Neural cell (in vitro differentiated cells): ENCODE data around the gene RRBP1. TPM values are rescaled to one million over a fixed set of nuclear protein-coding genes. Genes with fewer than 3 reads are reported as not detected.

ENCODE experiments used
- H2AFZ ChIP-seq: fragments of 200-600, 300-800 bp; sonication (generic), shearing (Covaris generic); 2 replicates; pipeline ENCODE4 v1.6.0; 2014; ENCODE audit warnings: low read depth, mild to moderate bottlenecking, antibody characterized with exemption, low read length, moderate library complexity
- H3F3A ChIP-seq: fragments of 200-600 bp; shearing (Covaris generic); 2 replicates; pipeline ENCODE4 v1.6.1; 2016; ENCODE audit warnings: mild to moderate bottlenecking, moderate library complexity, mixed read lengths, antibody characterized with exemption, low read length; ENCODE audit not compliant: insufficient read depth, poor library complexity, severe bottlenecking
- H3K27ac ChIP-seq: fragments of 200-600, 300-800 bp; sonication (generic), shearing (Covaris generic); 2 replicates; pipeline ENCODE4 v1.5.1; 2014; ENCODE audit warnings: mild to moderate bottlenecking, low read length, moderate library complexity
- H3K27me3 ChIP-seq: fragments of 300-800, 200-600 bp; sonication (generic), shearing (Covaris generic); 2 replicates; pipeline ENCODE4 v1.6.0; 2014; ENCODE audit warnings: mild to moderate bottlenecking, low read depth, low read length, moderate library complexity; ENCODE audit not compliant: insufficient read depth
- H3K36me3 ChIP-seq: fragments of 300-800, 200-600 bp; sonication (generic), shearing (Covaris generic); 2 replicates; pipeline ENCODE4 v1.5.1; 2014; ENCODE audit warnings: mild to moderate bottlenecking, antibody characterized with exemption, low read length, moderate library complexity; ENCODE audit not compliant: insufficient read depth
- H3K4me2 ChIP-seq: fragments of 300-800, 200-600 bp; sonication (generic), shearing (Covaris generic); 2 replicates; pipeline ENCODE4 v1.6.0; 2014; ENCODE audit warnings: mild to moderate bottlenecking, low read length
- H3K4me3 ChIP-seq: fragments of 300-800, 200-600 bp; sonication (generic), shearing (Covaris generic); 2 replicates; pipeline ENCODE4 v1.5.1; 2014; ENCODE audit warnings: mild to moderate bottlenecking, low read length, moderate library complexity
- H3K79me2 ChIP-seq: fragments of 200-600 bp; shearing (Covaris generic); replicated peaks from 2 replicates; pipeline ENCODE4 v1.6.0; 2014; ENCODE audit warnings: mild to moderate bottlenecking, low read length, moderate library complexity; ENCODE audit not compliant: insufficient read depth
- H3K9ac ChIP-seq: fragments of 300-800, 200-600 bp; sonication (generic), shearing (Covaris generic); 2 replicates; pipeline ENCODE4 v1.6.1; 2016; ENCODE audit warnings: mild to moderate bottlenecking, low read length, mixed read lengths
- H3K9me2 ChIP-seq: fragments of 200-600 bp; shearing (Covaris generic); 2 replicates; pipeline ENCODE4 v1.6.1; 2016; ENCODE audit warnings: mild to moderate bottlenecking, low read length, mixed read lengths; ENCODE audit not compliant: insufficient read depth
- H3K9me3 ChIP-seq: fragments of 200-600, 300-800 bp; sonication (generic), shearing (Covaris generic); 2 replicates; pipeline ENCODE4 v1.6.1; 2016; ENCODE audit warnings: mild to moderate bottlenecking, mixed run types, low read length, moderate library complexity, mixed read lengths
- H4K20me1 ChIP-seq: fragments of 200-600 bp; shearing (Covaris generic); 2 replicates; pipeline ENCODE4 v1.6.1; 2016; ENCODE audit warnings: mild to moderate bottlenecking, mixed run types; ENCODE audit not compliant: insufficient read depth
- CTCF ChIP-seq: fragments of 450-650 bp; IDR thresholded peaks from 2 replicates; pipeline ENCODE4 v1.5.1; 2014; ENCODE audit warnings: antibody characterized with exemption, mild to moderate bottlenecking, moderate library complexity; ENCODE audit not compliant: poor library complexity, severe bottlenecking
- EP300 ChIP-seq: fragments of 450-650 bp; conservative IDR thresholded peaks from 2 replicates; pipeline ENCODE4 v1.6.1; 2014; ENCODE audit warnings: antibody characterized with exemption, mild to moderate bottlenecking, moderate library complexity; ENCODE audit not compliant: poor library complexity, severe bottlenecking
- EZH2 ChIP-seq: fragments of 200-600, 300-800 bp; shearing (Covaris generic), sonication (generic); IDR thresholded peaks from 2 replicates; pipeline ENCODE4 v1.6.1; 2014; ENCODE audit warnings: antibody characterized with exemption, low read length, borderline replicate concordance, mild to moderate bottlenecking; ENCODE audit not compliant: insufficient read depth, poor library complexity, severe bottlenecking
- MXI1 ChIP-seq: fragments of 450-650 bp; conservative IDR thresholded peaks from 2 replicates; pipeline ENCODE4 v1.6.1; 2014; ENCODE audit warnings: antibody characterized with exemption, mild to moderate bottlenecking; ENCODE audit not compliant: poor library complexity, severe bottlenecking
- POLR2AphosphoS5 ChIP-seq: IDR thresholded peaks from 2 replicates; pipeline ENCODE4 v1.6.1; 2012
- RAD21 ChIP-seq: fragments of 450-650 bp; conservative IDR thresholded peaks from 2 replicates; pipeline ENCODE4 v1.6.1; 2014; ENCODE audit warnings: antibody characterized with exemption, mild to moderate bottlenecking, moderate library complexity
- REST ChIP-seq: IDR thresholded peaks from 2 replicates; pipeline ENCODE4 v1.6.1; 2012; ENCODE audit warnings: borderline replicate concordance
- SMC3 ChIP-seq: fragments of 450-650 bp; conservative IDR thresholded peaks from 2 replicates; pipeline ENCODE4 v1.6.1; 2014; ENCODE audit warnings: antibody characterized with exemption, mild to moderate bottlenecking, moderate library complexity; ENCODE audit not compliant: poor library complexity
- TAF1 ChIP-seq: IDR thresholded peaks from 2 replicates; pipeline ENCODE4 v1.6.1; 2012; ENCODE audit warnings: low read depth
- polyA plus RNA-seq: library from polyadenylated mRNA; depleted of rRNA; stranded (reverse); fragments of >200 nt; gene quantifications from 2 replicates; pipeline ENCODE4 v1.2.3, GENCODE V29; 2014

RRBP1 gene
- polyA plus RNA-seq, 1 donor from 2014 or later: 2.2 TPM

GRCh38 chr20:17613328-17614175 is 68.5 kb downstream of the RRBP1 start:
- Histone ChIP-seq H3K79me2 (no peaks in the 10 kb centered on the region), H3K4me3 (no peak overlapping the region), H3K36me3 (no peaks in the 10 kb centered on the region), H2AFZ (no peak overlapping the region), H3K4me2 (no peak overlapping the region), H3K9ac (no peak overlapping the region), H3K9me2 (no peaks in the 10 kb centered on the region), H4K20me1 (no peaks in the 10 kb centered on the region), H3K27me3 (no peaks in the 10 kb centered on the region), H3K27ac (no peak overlapping the region), H3K9me3 (no peaks in the 10 kb centered on the region), H3F3A (no peaks in the 10 kb centered on the region)
- TF ChIP-seq SMC3 (no peak), RAD21 (no peak), EZH2 (no peak), TAF1 (no peak), POLR2AphosphoS5 (no peak), REST (no peak)

- no peak overlapping the region for H3K9ac ChIP-seq
- TF ChIP-seq POLR2AphosphoS5 (no peak), EP300 (no peak), MXI1 (no peak), EZH2 (no peak)
- no peaks in the 10 kb centered on the region for H3K36me3 ChIP-seq
- no peak overlapping the region for H3K27ac ChIP-seq
- H3K9me2 ChIP-seq: no peaks in the 10 kb centered on the region
- H2AFZ ChIP-seq: no peak overlapping the region
- H3F3A ChIP-seq: no peaks in the 10 kb centered on the region
- H3K9me3 ChIP-seq: no peaks in the 10 kb centered on the region
- no peak overlapping the region for H3K4me3 ChIP-seq
- no peaks in the 10 kb centered on the region for H3K79me2 ChIP-seq
- no peaks in the 10 kb centered on the region for H4K20me1 ChIP-seq
- H3K27me3 ChIP-seq: no peaks in the 10 kb centered on the region
- no peak overlapping the region for H3K4me2 ChIP-seq
These were observed 69.1 kb downstream of the RRBP1 start for GRCh38 chr20:17612992-17613327.

GRCh38 chr20:17612287-17612991 is 69.6 kb downstream of the RRBP1 start:
- H3K9me3 ChIP-seq: no peaks in the 10 kb centered on the region
- H3K79me2 ChIP-seq: no peaks in the 10 kb centered on the region
- H3K9ac ChIP-seq: no peak overlapping the region
- no peak overlapping the region for H3K27ac ChIP-seq
- no peak overlapping the region for H3K4me3 ChIP-seq
- H4K20me1 ChIP-seq: no peaks in the 10 kb centered on the region
- H3K9me2 ChIP-seq: no peaks in the 10 kb centered on the region
- no peaks in the 10 kb centered on the region for H3F3A ChIP-seq
- no peak overlapping the region for H3K4me2 ChIP-seq
- no peaks in the 10 kb centered on the region for H3K27me3 ChIP-seq
- no peaks in the 10 kb centered on the region for H3K36me3 ChIP-seq
- TF ChIP-seq RAD21: no peak
- no peak for TF ChIP-seq SMC3
- no peak for TF ChIP-seq EZH2
- TF ChIP-seq CTCF: no peak
- TF ChIP-seq MXI1: no peak
- TF ChIP-seq REST: no peak
- TF ChIP-seq POLR2AphosphoS5: no peak
- no peak for TF ChIP-seq EP300
- no peak for TF ChIP-seq TAF1
- H2AFZ ChIP-seq: no peak overlapping the region
